RWPE1 (cell line): ENCODE measurements around the gene USP9X.
"Not testable (repeated sequence)": the region's sequence is repeated elsewhere in the genome, so short reads cannot be mapped to it uniquely, and the experiment has no call there.

Experiments used
- CTCF ChIA-PET: fragments of 350-600 bp; sonication (Branson Sonifier 250); formaldehyde crosslinking; extraction: SDS; loops from one replicate; lab custom pipeline; 2021; lab: Yijun Ruan, JAX
- POLR2A ChIA-PET: fragments of 400-600 bp; formaldehyde crosslinking; extraction: SDS; loops from one replicate; lab custom pipeline; 2020; ENCODE audit warnings: antibody characterized with exemption; ENCODE audit not compliant: low non-redundant PET; lab: Yijun Ruan, JAX
- DNase-seq: peaks from one replicate; pipeline ENCODE4 v3.0.0; 2012; ENCODE audit warnings: low spot score
- H3K27ac ChIP-seq: fragments of 450-650 bp; 2 replicates; pipeline ENCODE4 v1.5.1; 2017
- TF ChIP-seq, protein P1 (sequence below): fragments of 450-650 bp; conservative IDR thresholded peaks from 2 replicates; pipeline ENCODE4 v1.5.1; 2017; ENCODE audit warnings: low read depth, mild to moderate bottlenecking

The USP9X gene

DNA sequence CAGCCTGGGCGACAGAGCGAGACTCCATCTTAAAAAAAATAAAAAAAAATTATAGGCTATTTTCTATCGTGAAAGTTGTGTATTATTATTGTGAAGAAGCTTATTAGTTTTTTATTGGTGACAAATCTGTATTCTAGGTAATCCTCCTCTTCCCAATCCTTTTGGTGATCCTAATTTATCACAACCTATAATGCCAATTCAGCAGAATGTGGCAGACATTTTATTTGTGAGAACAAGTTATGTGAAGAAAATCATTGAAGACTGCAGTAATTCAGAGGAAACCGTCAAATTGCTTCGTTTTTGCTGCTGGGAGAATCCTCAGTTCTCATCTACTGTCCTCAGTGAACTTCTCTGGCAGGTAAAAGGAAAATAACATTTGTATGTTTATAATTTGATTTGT is 139.4 kb downstream of the USP9X start:
- H3K27ac ChIP-seq, result no peak overlapping the region
- POLR2A ChIA-PET, result no interaction called here
- TF ChIP-seq, protein P1, sequence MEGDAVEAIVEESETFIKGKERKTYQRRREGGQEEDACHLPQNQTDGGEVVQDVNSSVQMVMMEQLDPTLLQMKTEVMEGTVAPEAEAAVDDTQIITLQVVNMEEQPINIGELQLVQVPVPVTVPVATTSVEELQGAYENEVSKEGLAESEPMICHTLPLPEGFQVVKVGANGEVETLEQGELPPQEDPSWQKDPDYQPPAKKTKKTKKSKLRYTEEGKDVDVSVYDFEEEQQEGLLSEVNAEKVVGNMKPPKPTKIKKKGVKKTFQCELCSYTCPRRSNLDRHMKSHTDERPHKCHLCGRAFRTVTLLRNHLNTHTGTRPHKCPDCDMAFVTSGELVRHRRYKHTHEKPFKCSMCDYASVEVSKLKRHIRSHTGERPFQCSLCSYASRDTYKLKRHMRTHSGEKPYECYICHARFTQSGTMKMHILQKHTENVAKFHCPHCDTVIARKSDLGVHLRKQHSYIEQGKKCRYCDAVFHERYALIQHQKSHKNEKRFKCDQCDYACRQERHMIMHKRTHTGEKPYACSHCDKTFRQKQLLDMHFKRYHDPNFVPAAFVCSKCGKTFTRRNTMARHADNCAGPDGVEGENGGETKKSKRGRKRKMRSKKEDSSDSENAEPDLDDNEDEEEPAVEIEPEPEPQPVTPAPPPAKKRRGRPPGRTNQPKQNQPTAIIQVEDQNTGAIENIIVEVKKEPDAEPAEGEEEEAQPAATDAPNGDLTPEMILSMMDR, result no peak
- DNase-seq, result no peak
- CTCF ChIA-PET, result no interaction called here

DNA sequence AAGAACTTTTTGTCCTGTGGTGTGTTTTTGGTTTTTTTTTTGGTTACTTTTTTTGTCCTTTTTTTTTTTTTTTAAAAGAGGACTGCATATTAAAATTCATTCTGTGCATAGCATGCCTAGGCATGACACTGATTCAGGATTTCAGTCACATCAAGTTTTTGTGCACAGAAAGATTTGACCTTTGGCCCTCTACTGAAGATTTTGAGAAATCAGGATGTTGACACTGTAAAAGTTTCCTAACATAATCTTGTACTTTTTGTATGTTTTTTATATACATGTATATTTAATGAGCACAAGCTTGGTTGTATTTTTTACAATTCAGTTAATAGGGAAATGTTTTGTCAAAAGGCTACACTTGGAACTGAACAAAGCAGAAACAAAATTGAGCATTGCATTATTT is 148.7 kb downstream of the USP9X start:
- ChIA-PET POLR2A (no interaction called here), CTCF (no interaction called here)

DNA sequence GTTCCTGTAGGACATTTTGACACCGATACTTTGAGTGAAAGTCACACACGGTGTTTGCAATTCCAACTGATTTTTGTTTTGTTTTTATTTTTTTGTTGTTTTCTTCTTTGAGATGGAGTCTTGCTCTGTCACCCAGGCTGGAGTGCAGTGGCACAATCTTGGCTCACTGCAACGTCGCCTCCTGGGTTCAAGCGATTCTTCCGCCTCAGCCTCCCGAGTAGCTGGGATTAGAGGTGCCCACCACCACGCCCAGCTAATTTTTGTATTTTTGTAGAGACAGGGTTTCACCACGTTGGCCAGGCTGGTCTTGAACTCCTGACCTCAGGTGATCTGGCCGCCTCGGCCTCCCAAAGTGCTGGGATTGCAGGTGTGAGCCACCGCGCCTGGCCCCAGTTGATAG is 149.2 kb downstream of the USP9X start:
- POLR2A ChIA-PET, H3K27ac ChIP-seq, CTCF ChIA-PET, DNase-seq: not testable (repeated sequence)

More for the DNA sequence above, 148.7 kb downstream of the USP9X start:
- DNase-seq, result no peak
- no peak overlapping the region for H3K27ac ChIP-seq
- TF ChIP-seq, protein P1, result no peak

DNA sequence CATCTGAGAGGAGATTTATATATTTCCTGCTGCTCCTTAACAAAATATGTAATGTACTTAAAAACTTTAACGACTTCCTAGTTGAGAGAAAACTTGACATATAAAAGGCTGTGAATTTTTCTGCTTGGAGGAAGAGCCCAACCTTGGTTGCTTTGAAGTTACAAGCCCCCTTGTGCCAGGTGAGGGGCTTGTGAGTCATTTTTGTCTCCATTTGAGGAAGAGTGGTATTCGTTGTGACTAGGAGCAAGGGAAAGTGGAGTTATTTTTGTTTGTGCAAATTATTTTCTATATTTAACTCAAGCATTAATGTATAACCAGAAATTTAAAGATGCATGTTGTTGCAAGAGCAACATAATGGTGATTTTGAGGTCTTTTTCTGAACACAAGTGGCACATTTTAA is 149.7 kb downstream of the USP9X start:
- DNase-seq, result no peak
- no peak overlapping the region for H3K27ac ChIP-seq
- ChIA-PET CTCF (no interaction called here), POLR2A (no interaction called here)
- TF ChIP-seq, protein P1, result no peak

DNA sequence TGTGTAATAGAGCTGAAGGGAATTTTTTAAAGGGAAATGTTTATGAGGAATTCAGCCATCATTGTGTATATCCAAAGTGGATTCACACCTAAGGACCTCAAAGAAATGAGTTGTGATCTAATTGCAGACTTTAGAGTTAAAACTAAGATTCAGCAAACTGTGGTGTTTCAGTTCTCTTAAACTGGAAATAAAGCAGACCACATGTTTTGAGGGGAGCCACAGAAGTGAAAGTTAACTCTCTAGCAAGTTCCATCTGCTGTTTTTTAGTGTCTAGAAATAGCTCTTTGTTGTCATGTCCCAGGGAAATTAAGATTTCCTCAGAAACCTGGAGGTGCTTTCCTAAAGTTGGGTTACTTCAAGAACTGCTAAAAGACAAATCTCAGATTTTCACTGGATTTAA is 151.4 kb downstream of the USP9X start:
- CTCF ChIA-PET, result no interaction called here
- TF ChIP-seq, protein P1, result no peak
- POLR2A ChIA-PET, result no interaction called here
- no peak overlapping the region for H3K27ac ChIP-seq
- DNase-seq, result no peak

DNA sequence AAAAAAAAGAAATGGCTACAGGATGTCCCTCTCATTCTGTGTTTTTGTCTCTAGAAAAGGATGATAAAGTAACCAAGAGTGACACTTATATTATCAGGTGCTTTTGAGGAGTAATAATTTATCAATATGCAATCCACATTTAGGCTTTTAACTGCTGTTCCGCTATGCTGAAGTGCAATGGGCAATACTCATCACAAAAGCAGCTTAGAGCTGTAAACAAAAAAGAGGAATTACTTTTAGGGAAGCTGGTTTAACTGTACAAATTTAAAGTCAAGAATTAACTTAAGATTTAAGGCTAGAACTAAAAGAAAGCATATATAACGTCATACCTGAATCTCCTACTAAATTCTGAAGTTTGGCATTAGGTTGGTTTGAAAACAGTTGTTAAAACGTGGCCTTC is 155.3 kb downstream of the USP9X start:
- no peak overlapping the region for H3K27ac ChIP-seq
- CTCF ChIA-PET, result no interaction called here
- TF ChIP-seq, protein P1, result no peak

DNA sequence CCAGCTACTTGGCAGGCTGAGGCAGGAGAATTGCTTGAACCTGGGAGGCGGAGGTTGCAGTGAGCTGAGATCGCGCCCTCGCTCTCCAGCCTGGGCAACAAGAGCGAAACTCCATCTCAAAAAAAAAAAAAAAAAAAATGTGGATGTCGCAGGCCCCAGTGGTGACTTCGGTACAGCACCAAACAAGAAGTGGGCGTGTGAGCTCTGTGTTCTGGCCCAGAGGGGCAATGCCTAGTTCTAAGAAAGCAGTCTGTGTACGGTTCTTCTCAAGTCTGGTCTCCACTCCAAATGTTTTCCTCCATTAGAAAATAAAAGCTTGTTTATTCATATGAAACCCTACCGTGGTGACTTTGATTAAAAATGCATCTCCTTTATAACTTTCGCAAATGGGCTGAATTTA is 156.7 kb downstream of the USP9X start:
- H3K27ac ChIP-seq, result no peak overlapping the region
- TF ChIP-seq, protein P1, result no peak
- no peak for DNase-seq
- POLR2A ChIA-PET, result no interaction called here
- CTCF ChIA-PET, result no interaction called here

More for the DNA sequence above, 155.3 kb downstream of the USP9X start:
- POLR2A ChIA-PET, result no interaction called here
- no peak for DNase-seq
